K562 (cell line): ENCODE results near the gene PHLDB3. TPM values are rescaled to one million over a fixed set of nuclear protein-coding genes. Genes with fewer than 3 reads are reported as not detected.

Experiments used
- ATAC-seq: fragments of 200-7000 bp; cut with Tn5 transposase; 3 replicates; pipeline ENCODE4 v1.9.1; 2020; ENCODE audit warnings: moderate library complexity
- BruUV-seq: library from RNA; stranded (reverse); fragments of 400-500 nt; replicated peaks from 2 replicates; lab custom pipeline; 2021; lab: Mats Ljungman, UMichigan
- CTCF ChIA-PET: fragments of 300-600 bp; formaldehyde crosslinking; extraction: SDS; loops from one replicate; lab custom pipeline; 2021; ENCODE audit warnings: low intra/inter-chr PET ratio; lab: Yijun Ruan, JAX
- POLR2A ChIA-PET: fragments of 300-600, 350-650 bp; sonication (Branson Sonifier 250); formaldehyde crosslinking; extraction: SDS; loops from one replicate; lab custom pipeline; 2021; ENCODE audit warnings: antibody characterized with exemption, inconsistent platforms; lab: Yijun Ruan, JAX
- DNase-seq, 4 experiments: peaks; one replicate each; pipeline versions ENCODE4 v3.0.0 to v3.0.0-alpha.2; 2011 to 2018; ENCODE audit warnings: low spot score in 3 of 4, mixed read lengths in 3 of 4; ENCODE audit errors: extremely low read depth in 1 of 4
- FAIRE-seq: peaks from 2 replicates; lab custom pipeline; 2011; peaks lifted over from hg19 to GRCh38; lab: Jason Lieb, UNC
- H2AFZ ChIP-seq: 2 replicates; pipeline ENCODE4 v1.6.0; 2011; ENCODE audit warnings: low read depth, low read length, control low read depth, inconsistent platforms
- H3K27ac ChIP-seq: fragments of 200-600 bp; 3 replicates; pipeline ENCODE4 v1.8.0; 2011; ENCODE audit warnings: low read depth, mild to moderate bottlenecking, control low read depth, inconsistent platforms, low read length, moderate library complexity, mixed read lengths; ENCODE audit errors: extremely low read depth
- H3K27me3 ChIP-seq, 2 experiments: fragments of 300-600 bp in 1 of 2; 2 replicates in 1 of 2; 3 replicates in 1 of 2; pipeline versions ENCODE4 v1.6.0 to v1.8.0; 2011; ENCODE audit warnings: inconsistent platforms in 2 of 2, low read length in 2 of 2, mild to moderate bottlenecking in 1 of 2, mixed read lengths in 1 of 2, moderate library complexity in 1 of 2; ENCODE audit not compliant: control insufficient read depth in 2 of 2, insufficient read depth in 2 of 2
- H3K36me3 ChIP-seq: fragments of 300-600 bp; 3 replicates; pipeline ENCODE4 v1.8.0; 2011; ENCODE audit warnings: mild to moderate bottlenecking, low read length, inconsistent platforms; ENCODE audit not compliant: control insufficient read depth, insufficient read depth
- H3K4me1 ChIP-seq, 2 experiments: fragments of 200-600 bp in 1 of 2; replicated peaks in 1 of 2; 2 replicates in 1 of 2; 3 replicates in 1 of 2; pipeline versions ENCODE4 v1.5.1 to v1.8.0; 2011; ENCODE audit warnings: inconsistent platforms in 2 of 2, low read length in 2 of 2, mild to moderate bottlenecking in 1 of 2, mixed read lengths in 1 of 2, moderate library complexity in 1 of 2; ENCODE audit not compliant: control insufficient read depth in 2 of 2, insufficient read depth in 2 of 2
- H3K4me2 ChIP-seq: 2 replicates; pipeline ENCODE4 v1.6.1; 2011; ENCODE audit warnings: low read length, control low read depth, inconsistent platforms, mixed read lengths; ENCODE audit not compliant: insufficient read depth
- H3K4me3 ChIP-seq: fragments of 200-600 bp; sonication (generic), shearing (Covaris generic); 2 replicates; pipeline ENCODE4 v1.5.1; 2016; ENCODE audit warnings: control low read depth, inconsistent platforms
- H3K79me2 ChIP-seq: fragments of 200-600 bp; 3 replicates; pipeline ENCODE4 v1.8.0; 2011; ENCODE audit warnings: low read length, inconsistent platforms; ENCODE audit not compliant: control insufficient read depth, insufficient read depth
- H3K9ac ChIP-seq, 2 experiments: 2 replicates each; pipeline versions ENCODE4 v1.6.0 to v1.6.1; 2011; ENCODE audit warnings: low read depth in 2 of 2, low read length in 2 of 2, control low read depth in 1 of 2, inconsistent platforms in 1 of 2, mild to moderate bottlenecking in 1 of 2, mixed read lengths in 1 of 2; ENCODE audit not compliant: insufficient read depth in 1 of 2
- H3K9me1 ChIP-seq: one replicate; pipeline ENCODE4 v1.6.0; 2011; ENCODE audit warnings: inconsistent platforms, mild to moderate bottlenecking, low read length, moderate library complexity; ENCODE audit not compliant: control insufficient read depth, insufficient read depth
- H3K9me3 ChIP-seq: replicated peaks from 2 replicates; pipeline ENCODE4 v1.5.1; 2011; ENCODE audit warnings: low read depth, low read length, inconsistent platforms; ENCODE audit not compliant: control insufficient read depth, insufficient read depth
- H4K20me1 ChIP-seq: replicated peaks from 2 replicates; pipeline ENCODE4 v1.6.1; 2011; ENCODE audit warnings: low read length, inconsistent platforms, mixed read lengths; ENCODE audit not compliant: control insufficient read depth, insufficient read depth
- ATF2 ChIP-seq: sonication (generic); formaldehyde crosslinking; IDR thresholded peaks from 2 replicates; pipeline ENCODE4 v1.8.1; 2022; ENCODE audit warnings: missing genetic modification reagents
- CBFA2T3 ChIP-seq: fragments of 450-650 bp; IDR thresholded peaks from 2 replicates; pipeline ENCODE4 v1.6.1; 2017
- EGR1 ChIP-seq: fragments of 450-650 bp; conservative IDR thresholded peaks from 2 replicates; pipeline ENCODE4 v1.6.1; 2017; ENCODE audit warnings: mild to moderate bottlenecking
- EHMT2 ChIP-seq: fragments of 450-650 bp; IDR thresholded peaks from 2 replicates; pipeline ENCODE4 v1.6.1; 2018; ENCODE audit warnings: antibody characterized with exemption
- NELFE ChIP-seq: IDR thresholded peaks from 2 replicates; pipeline ENCODE4 v1.6.1; 2011; ENCODE audit warnings: mild to moderate bottlenecking; ENCODE audit not compliant: insufficient read depth, insufficient read length
- RBM39 ChIP-seq: fragments of 200-400 bp; formaldehyde crosslinking; optimal IDR thresholded peaks from 2 replicates; pipeline ENCODE3; 2018; ENCODE audit warnings: low read depth, low read length
- SREBF2 ChIP-seq: sonication (generic); formaldehyde crosslinking; IDR thresholded peaks from 2 replicates; pipeline ENCODE4 v1.4.0; 2020; ENCODE audit warnings: mild to moderate bottlenecking, missing genetic modification reagents
- WGBS: fragments of 100-300 bp; shearing (Covaris generic); methylation state at CpG from one replicate; pipeline ENCODE4 v1.1.6; 2016; ENCODE audit warnings: low coverage, mixed read lengths; ENCODE audit not compliant: insufficient coverage; ENCODE audit errors: missing lambda C conversion rate; 5-methylcytosine and 5-hydroxymethylcytosine counted together
- in situ Hi-C: fragments of 300-500 bp; cut with MboI; formaldehyde crosslinking; loops from 4 replicates; pipeline ENCODE4 v1.15.0; 2018; ENCODE audit warnings: inconsistent platforms, mixed read lengths
- intact Hi-C: fragments of 100-400 bp; cut with micrococcal nuclease; formaldehyde crosslinking; loops from 2 replicates; pipeline ENCODE4 v1.14.2; 2022
- polyA plus RNA-seq, 8 experiments: library from polyadenylated mRNA; depleted of rRNA in 4 of 8; stranded (reverse) in 5 of 8; unstranded in 3 of 8; fragments of >200 nt; fragmentation: Nextera tagmentation in 2 of 8; fragmentation: Illumina TruSeq in 1 of 8; extraction: Ambion mirVana in 2 of 8; extraction: Trizol in 1 of 8; gene quantifications; 2 replicates each; pipeline versions ENCODE4 v1.2.1 to v1.2.3, GENCODE V29; 2011 to 2014; ENCODE audit warnings: inconsistent platforms in 1 of 8, missing spikeins in 1 of 8
- total RNA-seq, 7 experiments: library from RNA; depleted of rRNA in 6 of 7; stranded (reverse); fragments of >200 nt in 6 of 7; fragmentation: Illumina TruSeq in 2 of 7; extraction: Trizol in 2 of 7; gene quantifications; 2 replicates each; pipeline versions ENCODE4 v1.2.1 to v1.2.3, GENCODE V29; 2011 to 2021; ENCODE audit warnings: low replicate concordance in 1 of 7

Gene PHLDB3
- total and polyA plus RNA-seq, 9 of the 15 experiments (the other 6 are each of a cell fraction or from before 2014, with no cell fraction given): 0.04 to 23.5 (median 3.9) TPM

DNA sequence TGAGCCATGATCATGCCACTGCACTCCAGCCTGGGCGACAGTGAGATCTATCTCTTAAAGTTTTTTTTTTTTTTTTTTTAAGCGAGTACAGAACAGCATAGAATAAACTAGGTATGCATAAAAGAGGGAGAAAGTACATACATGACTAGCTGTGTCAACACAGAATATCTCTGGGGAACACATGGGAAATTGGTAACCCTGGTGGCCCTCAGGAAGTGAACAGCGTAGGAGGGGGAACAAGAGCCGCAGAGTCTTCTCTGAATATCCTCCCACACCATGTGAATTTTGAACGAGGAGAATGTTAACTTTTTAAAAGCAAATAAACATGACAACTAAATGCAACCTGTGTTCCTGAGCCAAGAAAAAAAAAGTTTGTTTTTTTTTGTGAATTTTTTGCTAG is 15.2 kb downstream of the PHLDB3 start:
- no peak overlapping the region for H3K4me3 ChIP-seq
- FAIRE-seq (no peak), DNase-seq (no peak), ATAC-seq (peak; percentile 60; the same call in 2 of the 3 replicates)
- CTCF ChIA-PET: no interaction called here
- no peaks in the 10 kb centered on the region for H3K79me2 ChIP-seq
- H4K20me1 ChIP-seq: no peaks in the 10 kb centered on the region
- H3K27me3 ChIP-seq: no peaks in the 10 kb centered on the region
- no peak overlapping the region for H3K9ac ChIP-seq
- no peak overlapping the region for H3K4me2 ChIP-seq
- no peaks in the 10 kb centered on the region; a peak in 1 of 5 replicates for H3K4me1 ChIP-seq
- 37% methylated on average over 5 of the region's 5 CpGs for WGBS
- H3K36me3 ChIP-seq: no peaks in the 10 kb centered on the region
- in situ Hi-C loops: no loop called here
- no peaks in the 10 kb centered on the region for H3K9me1 ChIP-seq
- H3K27ac ChIP-seq: no peak overlapping the region
- TF ChIP-seq NELFE: no peak
- no peak for TF ChIP-seq ATF2 (CRISPR knock-in tag)
- 0 out of 2 replicates have a peak, but pooled peaks have one; percentile 7 for TF ChIP-seq EGR1
- TF ChIP-seq CBFA2T3: 0 out of 2 replicates have a peak, but pooled peaks have one; percentile 8
- no peak for TF ChIP-seq EHMT2
- no peak for TF ChIP-seq SREBF2 (CRISPR knock-in tag)
- no peak for TF ChIP-seq RBM39
- H2AFZ ChIP-seq: no peak overlapping the region
- no peaks in the 10 kb centered on the region for H3K9me3 ChIP-seq
- no TSS peak for BruUV-seq
- POLR2A ChIA-PET: no interaction called here
- intact Hi-C loops: no loop called here
